Bronchial epithelial cell (primary cell): Measurements from ENCODE around the gene ECM1. TPM values are rescaled to one million over a fixed set of nuclear protein-coding genes. Genes with fewer than 3 reads are reported as not detected.

ENCODE experiments used
- DNase-seq: peaks from one replicate; pipeline ENCODE4 v3.0.0-alpha.2; 2010; ENCODE audit warnings: low read depth
- FAIRE-seq: peaks from 2 replicates; lab custom pipeline; 2011; peaks lifted over from hg19 to GRCh38; lab: Jason Lieb, UNC
- H3K27me3 ChIP-seq: 2 replicates; pipeline ENCODE4 v1.5.1; 2011; ENCODE audit warnings: low read length; ENCODE audit not compliant: control insufficient read depth, insufficient read depth
- H3K36me3 ChIP-seq: 2 replicates; pipeline ENCODE4 v1.5.1; 2011; ENCODE audit warnings: low read length; ENCODE audit not compliant: control insufficient read depth, insufficient read depth
- H3K4me3 ChIP-seq: 2 replicates; pipeline ENCODE4 v1.5.1; 2011; ENCODE audit warnings: mild to moderate bottlenecking, low read depth, low read length, control low read depth
- total RNA-seq: library from RNA; depleted of rRNA; stranded (reverse); fragments of >200 nt; gene quantifications from 2 replicates; pipeline ENCODE4 v1.2.1, GENCODE V29; 2014
- TF ChIP-seq, protein P1 (sequence below): IDR thresholded peaks from 2 replicates; pipeline ENCODE4 v1.5.1; 2011; ENCODE audit warnings: mild to moderate bottlenecking, moderate library complexity, low read length, control low read depth, inconsistent platforms; ENCODE audit not compliant: insufficient read depth, severe bottlenecking

ECM1 gene
- total RNA-seq, 1 donor from 2014 or later, result 5.8 TPM

DNA sequence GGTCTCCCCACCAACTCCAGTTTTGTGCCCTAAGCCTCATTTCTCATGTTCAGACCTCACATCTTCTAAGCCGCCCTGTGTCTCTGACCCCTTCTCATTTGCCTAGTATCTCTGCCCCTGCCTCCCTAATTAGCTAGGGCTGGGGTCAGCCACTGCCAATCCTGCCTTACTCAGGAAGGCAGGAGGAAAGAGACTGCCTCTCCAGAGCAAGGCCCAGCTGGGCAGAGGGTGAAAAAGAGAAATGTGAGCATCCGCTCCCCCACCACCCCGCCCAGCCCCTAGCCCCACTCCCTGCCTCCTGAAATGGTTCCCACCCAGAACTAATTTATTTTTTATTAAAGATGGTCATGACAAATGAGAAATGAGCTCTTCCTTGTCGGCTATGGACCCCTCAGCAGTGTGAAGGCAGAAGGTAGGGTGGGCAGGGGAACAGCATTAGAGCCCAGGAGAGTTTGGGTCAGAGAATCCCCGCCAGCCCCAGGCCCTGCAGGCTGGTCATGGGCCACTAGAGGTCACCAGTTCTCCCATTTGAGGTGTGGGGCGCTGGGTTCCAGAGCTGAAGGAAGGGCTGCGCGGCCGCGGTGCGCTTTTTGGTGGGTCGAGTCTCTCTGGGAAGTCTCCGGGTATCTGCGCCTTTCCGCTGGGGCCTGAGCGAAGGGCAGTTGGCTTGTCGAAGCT, 52.8 kb downstream of the ECM1 start:
- Histone ChIP-seq H3K36me3 (peaks cover 6% of the 10 kb centered on the region), H3K27me3 (no peaks in the 10 kb centered on the region), H3K4me3 (peak overlapping the region; percentile 53)
- no peak for FAIRE-seq
- DNase-seq, result no peak
- TF ChIP-seq, protein P1, sequence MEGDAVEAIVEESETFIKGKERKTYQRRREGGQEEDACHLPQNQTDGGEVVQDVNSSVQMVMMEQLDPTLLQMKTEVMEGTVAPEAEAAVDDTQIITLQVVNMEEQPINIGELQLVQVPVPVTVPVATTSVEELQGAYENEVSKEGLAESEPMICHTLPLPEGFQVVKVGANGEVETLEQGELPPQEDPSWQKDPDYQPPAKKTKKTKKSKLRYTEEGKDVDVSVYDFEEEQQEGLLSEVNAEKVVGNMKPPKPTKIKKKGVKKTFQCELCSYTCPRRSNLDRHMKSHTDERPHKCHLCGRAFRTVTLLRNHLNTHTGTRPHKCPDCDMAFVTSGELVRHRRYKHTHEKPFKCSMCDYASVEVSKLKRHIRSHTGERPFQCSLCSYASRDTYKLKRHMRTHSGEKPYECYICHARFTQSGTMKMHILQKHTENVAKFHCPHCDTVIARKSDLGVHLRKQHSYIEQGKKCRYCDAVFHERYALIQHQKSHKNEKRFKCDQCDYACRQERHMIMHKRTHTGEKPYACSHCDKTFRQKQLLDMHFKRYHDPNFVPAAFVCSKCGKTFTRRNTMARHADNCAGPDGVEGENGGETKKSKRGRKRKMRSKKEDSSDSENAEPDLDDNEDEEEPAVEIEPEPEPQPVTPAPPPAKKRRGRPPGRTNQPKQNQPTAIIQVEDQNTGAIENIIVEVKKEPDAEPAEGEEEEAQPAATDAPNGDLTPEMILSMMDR, result peak; percentile 93

DNA sequence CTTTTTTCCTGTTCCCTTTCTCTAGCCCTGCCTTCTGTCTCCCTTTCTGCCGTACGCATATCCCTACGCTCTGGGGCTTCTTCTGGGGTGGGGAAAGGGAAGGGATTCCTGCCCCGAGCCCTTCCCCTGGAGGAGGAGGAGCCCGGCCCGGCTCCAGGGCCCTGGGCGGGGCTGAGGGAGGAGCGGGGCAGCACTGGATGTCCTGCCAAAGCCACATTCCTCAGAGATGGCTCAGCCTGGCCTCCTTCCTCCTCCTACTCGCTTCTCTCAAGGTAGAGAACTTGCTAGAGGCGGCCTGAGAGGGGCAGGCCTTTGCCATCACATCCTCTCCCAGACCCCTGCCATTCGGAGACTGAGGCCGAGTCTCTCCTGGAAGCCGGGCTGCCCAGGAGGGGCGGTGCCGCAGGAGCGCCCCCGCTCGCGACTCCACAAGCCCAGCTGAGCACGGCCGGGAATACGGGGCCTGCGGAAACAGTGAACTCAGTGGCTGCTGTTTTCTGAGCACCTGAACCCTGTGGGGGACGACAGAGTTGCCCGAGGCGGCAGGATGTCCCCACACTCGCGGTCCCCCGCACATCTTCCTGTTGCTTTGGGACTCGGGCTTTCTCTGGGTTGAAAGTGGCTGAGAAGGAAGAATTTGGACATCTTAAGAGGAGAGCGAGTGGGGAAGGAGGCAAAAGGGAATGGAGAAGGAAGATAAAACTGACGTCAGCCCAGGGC, 53.5 kb downstream of the ECM1 start:
- Histone ChIP-seq H3K36me3 (peaks cover 5% of the 10 kb centered on the region), H3K27me3 (no peaks in the 10 kb centered on the region), H3K4me3 (peak overlapping the region; percentile 53)
- TF ChIP-seq, protein P1, result peak; percentile 45
- peak; percentile 97 for DNase-seq
- FAIRE-seq, result no peak

DNA sequence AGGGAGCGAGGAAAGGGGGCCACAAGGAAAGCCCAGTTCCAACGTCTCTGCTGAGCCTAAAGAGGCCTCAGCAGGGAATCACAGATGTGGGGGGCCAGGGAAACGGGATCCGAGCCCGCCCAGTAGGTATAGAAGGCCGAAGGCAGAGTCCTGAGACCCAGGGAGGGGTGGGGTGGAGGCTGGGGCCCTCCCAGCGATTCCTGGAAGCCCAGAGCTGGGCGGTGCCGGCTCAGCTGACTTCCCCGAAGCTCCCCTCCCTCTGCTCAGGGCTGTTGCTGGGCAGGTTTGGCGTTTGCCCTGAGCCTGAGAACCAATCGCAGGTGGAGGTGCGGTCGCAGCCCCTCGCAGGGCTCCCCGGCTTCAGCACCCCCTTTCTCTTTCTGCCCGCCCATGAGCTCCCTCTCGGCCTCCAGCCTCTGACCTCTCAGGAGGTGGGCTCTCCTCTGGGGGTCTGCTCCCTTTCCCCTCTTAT, 54.1 kb downstream of the ECM1 start:
- H3K4me3 ChIP-seq, result peak overlapping the region; percentile 53
- FAIRE-seq, result no peak
- TF ChIP-seq, protein P1, result no peak
- peaks cover 5% of the 10 kb centered on the region for H3K36me3 ChIP-seq
- peak; percentile 88 for DNase-seq
- H3K27me3 ChIP-seq, result no peaks in the 10 kb centered on the region

DNA sequence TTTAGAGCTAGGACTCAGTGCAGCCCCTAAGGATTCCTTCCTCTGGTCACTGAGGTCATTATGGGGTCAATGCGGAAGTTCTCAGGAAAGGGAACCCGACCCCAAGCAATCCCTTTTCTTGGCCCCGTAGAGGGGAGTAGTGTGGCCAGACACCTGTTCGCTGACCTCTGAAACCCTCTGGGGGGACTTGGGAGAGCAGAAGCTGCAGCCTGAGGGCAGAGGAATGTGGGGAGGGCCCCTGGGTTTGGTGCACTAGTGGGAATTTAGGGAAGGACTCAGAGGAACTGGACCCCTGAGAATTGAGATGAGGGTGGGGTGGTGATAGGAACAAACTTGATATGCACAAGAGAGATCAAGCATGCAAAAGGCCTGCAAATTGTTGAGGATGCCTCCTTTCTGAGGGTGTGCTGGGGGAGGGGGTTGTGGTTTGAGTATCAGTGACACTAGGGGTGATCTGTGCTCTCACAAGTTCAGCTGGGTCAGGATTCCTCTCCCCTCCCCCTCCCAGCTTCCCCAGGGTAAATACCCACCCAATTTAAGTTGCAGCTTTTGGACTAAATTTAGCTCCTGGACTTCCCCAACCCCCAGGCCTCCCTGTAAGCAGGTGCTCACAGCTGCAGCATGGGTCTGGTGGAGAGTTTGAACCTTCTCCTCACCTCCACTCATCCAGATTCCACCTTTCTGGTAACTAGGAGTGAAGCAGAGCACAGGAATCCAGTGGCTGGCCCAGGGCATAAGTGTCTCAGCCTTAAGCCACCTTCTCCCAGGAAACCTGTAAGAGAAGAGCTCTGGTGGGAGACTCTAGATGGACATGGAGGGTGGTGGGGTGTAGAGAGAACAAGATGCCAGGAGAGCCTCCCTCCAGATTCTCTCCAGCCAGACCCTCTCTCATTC, 54.8 kb downstream of the ECM1 start:
- TF ChIP-seq, protein P1, result no peak
- Histone ChIP-seq H3K27me3 (no peaks in the 10 kb centered on the region), H3K4me3 (no peak overlapping the region), H3K36me3 (peaks cover 2% of the 10 kb centered on the region)
- FAIRE-seq, result no peak
- no peak for DNase-seq

Other genes with a start within 250 kb of the ECM1 start
- gene APH1A, start 239.1 kb upstream of the ECM1 start, total RNA-seq, result 148 and 170 TPM in 2 replicates
- gene C1orf54, start 235.3 kb upstream of the ECM1 start, total RNA-seq, result 0.53 and 1.3 TPM in 2 replicates
- 2.9 and 6.4 TPM in 2 replicates for gene CIART, start 225.6 kb upstream of the ECM1 start, total RNA-seq
- gene MRPS21, start 214.2 kb upstream of the ECM1 start, total RNA-seq, result 49.5 and 53.5 TPM in 2 replicates
- 30.0 and 33.2 TPM in 2 replicates for gene PRPF3, start 186.6 kb upstream of the ECM1 start, total RNA-seq
- gene RPRD2, start 144.0 kb upstream of the ECM1 start, total RNA-seq, result 4.5 and 6.4 TPM in 2 replicates
- 14.5 and 18.1 TPM in 2 replicates for gene TARS2, start 20.7 kb upstream of the ECM1 start, total RNA-seq
- gene FALEC, start 7.6 kb downstream of the ECM1 start, total RNA-seq, result not detected in 2 replicates
- gene ADAMTSL4, start 41.3 kb downstream of the ECM1 start, total RNA-seq, result 1.2 and 1.6 TPM in 2 replicates
- 247 and 280 TPM in 2 replicates for gene MCL1, start 71.5 kb downstream of the ECM1 start, total RNA-seq
- 123 and 124 TPM in 2 replicates for gene ENSA, start 121.5 kb downstream of the ECM1 start, total RNA-seq
- 10.8 and 13.1 TPM in 2 replicates for gene GOLPH3L, start 189.0 kb downstream of the ECM1 start, total RNA-seq
- 1.8 and 4.1 TPM in 2 replicates for gene HORMAD1, start 212.8 kb downstream of the ECM1 start, total RNA-seq